Astrocyte of the hippocampus (primary cell): Measurements from ENCODE around the gene CARNS1.
"Not testable (repeated sequence)": the region's sequence is repeated elsewhere in the genome, so short reads cannot be mapped to it uniquely, and the experiment has no call there.

Source experiments
- DNase-seq: peaks from one replicate; pipeline ENCODE4 v3.0.0; 2011; ENCODE audit warnings: low read depth, low spot score

CARNS1 gene

DNA sequence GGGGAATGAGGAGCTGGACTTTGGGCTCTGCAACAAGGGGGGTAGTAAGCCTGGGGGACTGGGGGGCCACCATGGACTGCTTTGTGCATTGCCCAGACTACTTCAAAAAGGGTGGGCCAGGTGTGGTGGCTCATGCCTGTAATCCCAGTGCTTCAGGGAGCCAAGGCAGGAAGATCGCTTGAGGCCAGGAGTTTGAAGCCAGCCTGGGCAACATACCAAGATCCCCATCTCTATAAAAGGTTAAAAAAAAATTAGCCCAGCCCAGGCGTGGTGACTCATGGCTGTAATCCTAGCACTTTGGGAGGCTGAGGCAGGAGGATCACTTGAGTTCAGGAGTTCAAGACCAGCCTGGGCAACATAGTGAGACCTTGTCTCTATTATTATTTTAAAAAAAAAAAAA, 50.1 kb downstream of the CARNS1 start:
- not testable (repeated sequence) for DNase-seq

DNA sequence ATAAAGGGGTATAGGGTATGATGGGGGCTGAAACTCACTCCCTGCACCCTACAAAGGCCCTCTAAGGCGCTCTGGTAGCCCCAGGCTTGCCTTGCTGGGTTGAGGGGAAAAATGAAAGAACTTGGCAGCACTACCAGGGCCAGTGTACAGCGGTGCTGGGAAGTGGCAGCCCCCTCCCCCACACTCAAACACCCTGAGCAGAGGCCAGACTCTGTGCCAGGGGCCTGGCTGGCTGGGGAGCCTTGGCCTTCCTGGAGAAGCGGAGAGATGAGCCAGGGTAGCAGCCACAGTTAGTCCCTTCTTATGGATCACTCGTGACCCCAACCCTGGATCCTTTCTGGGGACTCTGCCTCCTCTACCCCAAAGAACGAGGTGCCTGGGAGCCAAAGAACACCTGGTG, 50.9 kb downstream of the CARNS1 start:
- DNase-seq, result no peak

DNA sequence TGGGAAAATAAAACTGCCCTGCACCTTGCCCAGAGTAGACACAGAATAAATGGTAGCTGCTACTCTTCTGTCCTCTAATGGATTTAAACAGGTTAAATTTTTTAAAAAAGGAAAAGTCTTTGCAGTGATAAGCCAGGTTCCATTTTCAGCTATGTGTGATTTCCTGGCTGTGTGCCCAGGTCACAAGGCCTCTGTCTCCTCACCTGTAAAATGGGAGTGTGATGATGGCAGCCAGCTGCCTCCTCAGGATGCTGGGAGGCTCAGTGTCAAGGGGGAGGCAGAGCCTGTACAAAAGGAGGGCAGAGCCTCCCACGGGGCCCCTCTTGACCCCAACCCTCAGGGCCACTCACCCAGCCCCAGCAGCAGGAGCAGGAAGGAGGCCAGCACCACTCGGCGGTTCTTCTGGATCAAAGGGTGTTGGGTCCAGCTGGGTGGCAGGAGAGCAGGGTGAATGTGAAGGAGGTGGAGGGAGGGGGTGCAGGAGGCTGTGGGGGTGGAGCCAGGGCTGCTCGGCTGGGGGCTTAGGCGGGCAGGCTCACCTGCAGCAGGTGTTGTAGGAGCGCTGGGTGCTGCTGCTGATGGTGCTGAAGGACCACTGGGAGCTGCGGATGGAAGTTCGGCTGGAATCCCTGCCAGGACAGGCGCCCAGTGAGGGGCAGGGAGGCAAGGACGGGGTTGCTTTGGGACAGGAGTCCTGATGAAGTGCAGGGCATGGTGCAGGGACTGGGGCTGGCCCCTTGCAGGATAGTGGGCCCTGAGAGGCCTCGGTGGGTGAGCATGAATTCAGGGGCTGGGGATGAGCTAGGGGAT, 51.7 kb downstream of the CARNS1 start:
- no peak for DNase-seq

DNA sequence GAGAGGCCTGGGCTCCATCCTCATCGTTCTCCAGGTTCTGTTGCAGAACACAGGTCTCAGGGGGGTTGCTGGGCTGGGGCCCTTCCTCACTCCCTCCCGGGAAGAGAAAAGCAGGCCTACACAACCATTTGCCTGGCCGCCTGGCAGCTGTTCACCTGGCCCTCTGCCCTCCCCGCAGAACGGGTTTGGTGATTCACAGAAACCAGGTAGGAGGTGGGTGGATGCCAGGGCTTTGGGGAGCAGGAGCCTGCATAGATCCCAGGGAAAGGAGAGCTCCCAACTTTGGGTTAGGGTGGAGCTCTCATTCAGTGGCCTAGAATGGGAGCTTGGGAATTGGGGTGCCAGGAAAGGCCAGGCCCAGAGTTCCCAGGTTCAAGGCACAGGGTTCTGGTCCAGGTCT, 52.6 kb downstream of the CARNS1 start:
- DNase-seq, result peak; percentile 75

DNA sequence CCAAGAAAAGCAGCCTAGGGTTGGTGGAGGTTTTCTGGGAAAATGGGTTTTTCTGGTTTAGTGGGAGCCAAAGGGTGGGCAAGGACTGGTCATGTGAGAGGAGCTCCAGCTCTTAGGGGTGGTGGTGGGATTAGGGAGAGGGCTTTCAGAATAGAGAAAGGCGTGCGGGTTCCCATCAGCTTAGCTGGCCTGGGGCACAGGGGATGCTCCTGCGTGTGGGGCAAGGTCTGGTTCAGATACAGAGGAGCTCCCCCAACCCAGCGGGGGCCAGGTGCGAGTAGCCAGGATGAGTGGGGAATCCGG, 52.9 kb downstream of the CARNS1 start:
- DNase-seq, result no peak

DNA sequence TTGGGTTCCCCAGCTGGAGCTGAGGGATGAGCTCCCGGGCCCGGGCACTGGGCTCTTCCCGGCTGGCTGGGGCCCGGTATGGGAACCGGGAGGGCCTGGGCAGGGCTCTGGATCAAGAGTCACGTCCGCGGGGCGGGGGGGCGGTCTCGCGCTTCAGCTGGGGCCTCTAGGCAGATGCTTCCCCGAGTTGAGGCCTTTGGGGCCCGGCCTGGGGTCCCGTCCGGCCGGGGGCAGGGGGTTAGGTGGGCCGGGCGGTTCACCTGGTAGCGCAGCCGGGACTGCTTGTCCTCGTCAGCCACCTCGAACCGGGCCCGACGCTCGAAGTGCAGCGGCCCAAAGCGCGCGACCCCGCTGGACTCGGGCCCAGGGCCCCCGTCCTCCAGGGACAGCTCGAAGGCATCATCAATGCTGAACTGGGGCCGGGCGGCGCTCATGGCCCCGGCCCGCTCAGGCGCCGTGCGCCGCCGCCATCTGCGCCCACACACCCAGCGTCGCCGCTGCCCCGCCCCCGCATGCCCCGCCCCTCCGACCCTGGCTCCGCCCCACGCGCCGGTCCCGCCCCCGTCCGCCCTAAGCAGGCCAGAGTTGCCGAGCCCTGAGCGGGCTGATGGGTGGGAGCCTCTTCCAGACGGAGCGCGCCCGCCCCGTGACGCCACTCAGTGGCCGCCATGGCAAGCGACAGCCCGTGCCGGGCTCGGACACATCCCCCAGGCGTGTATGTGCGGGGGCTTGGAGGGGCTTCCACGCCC, 53.5 kb downstream of the CARNS1 start, which contains the start of gene TMEM134:
TSS of gene TMEM134 (minus strand) at position 493 of the 749 bp plus-strand sequence. CDS start at position 434, 59 bp downstream.
- peak; percentile 97 for DNase-seq

DNA sequence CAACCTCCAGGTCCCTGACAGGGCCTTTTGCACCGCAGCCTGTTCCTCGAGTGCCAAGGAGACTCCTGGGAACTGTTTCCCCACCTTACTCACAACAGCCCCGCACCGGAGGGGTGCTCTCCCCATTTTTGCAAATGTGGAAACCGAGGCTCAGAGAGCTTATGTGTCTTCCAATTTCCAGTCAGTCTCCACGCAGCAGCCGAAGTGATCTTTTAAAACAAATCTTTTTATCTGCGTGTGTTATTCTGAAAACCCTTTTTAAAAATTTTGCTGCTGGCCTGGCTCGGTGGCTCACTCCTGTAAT, 54.0 kb downstream of the CARNS1 start:
- no peak for DNase-seq

DNA sequence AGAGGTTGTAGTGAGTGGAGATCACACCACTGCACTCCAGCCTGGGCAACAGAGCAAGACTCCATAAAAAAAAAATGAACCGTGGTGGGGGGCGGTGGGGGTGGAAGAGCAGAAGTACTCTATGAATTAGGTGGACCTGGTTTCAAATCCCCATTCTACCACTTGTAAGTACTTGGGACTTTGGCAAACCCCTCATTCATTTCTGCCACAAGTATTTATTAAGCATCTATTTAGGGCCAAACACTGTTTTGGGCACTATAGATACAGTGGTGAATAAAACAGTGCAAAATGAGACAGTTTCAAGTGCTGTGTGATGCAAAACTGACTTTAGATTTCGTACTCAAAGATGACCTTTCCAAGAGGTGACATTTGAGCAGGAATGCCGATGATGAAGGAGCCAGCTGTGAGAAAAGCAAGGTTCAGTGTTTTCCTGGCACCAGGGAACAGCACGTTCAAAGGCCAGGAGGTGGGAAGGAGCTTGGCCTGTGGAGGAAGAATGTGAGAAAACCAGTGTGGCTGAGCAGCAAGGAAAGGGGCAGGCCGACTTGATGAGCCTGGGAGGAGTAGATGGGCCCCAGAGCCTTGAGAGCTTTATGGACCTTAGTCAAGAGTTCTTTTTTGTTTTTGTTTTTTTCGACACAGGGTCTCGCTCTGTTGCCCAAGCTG, 55.0 kb downstream of the CARNS1 start:
- no peak for DNase-seq

DNA sequence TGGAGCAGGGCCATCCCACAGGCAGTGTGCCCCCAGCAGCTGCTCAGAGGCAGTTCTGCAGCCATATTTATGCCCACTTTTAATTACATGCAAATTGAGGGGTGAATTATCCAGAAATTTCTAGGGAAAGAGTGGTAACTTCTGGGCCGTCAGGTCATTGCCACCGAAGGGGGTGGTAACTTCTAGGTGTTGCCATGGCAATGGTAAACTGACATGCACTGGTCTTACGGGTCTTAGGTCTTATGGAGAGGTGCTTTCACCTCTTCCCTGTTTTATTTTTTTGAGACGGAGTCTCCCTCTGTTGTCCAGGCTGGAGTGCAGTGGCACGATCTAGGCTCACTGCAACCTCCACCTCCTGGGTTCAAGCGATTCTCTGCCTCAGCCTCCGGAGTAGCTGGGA, 57.4 kb downstream of the CARNS1 start:
- no peak for DNase-seq
